T-helper 1 cell (primary cell): ENCODE results near the gene FAM151A.

Experiments
- DNase-seq, 5 donors: peaks; one replicate each; pipeline ENCODE4 v3.0.0-alpha.2; 2012 to 2020
- total RNA-seq, 4 donors: gene quantifications; one replicate each; lab custom pipeline; 2026; lab: John Stamatoyannopoulos, UW

FAM151A gene
- 0 reads per million in 4 donors for total RNA-seq

DNA sequence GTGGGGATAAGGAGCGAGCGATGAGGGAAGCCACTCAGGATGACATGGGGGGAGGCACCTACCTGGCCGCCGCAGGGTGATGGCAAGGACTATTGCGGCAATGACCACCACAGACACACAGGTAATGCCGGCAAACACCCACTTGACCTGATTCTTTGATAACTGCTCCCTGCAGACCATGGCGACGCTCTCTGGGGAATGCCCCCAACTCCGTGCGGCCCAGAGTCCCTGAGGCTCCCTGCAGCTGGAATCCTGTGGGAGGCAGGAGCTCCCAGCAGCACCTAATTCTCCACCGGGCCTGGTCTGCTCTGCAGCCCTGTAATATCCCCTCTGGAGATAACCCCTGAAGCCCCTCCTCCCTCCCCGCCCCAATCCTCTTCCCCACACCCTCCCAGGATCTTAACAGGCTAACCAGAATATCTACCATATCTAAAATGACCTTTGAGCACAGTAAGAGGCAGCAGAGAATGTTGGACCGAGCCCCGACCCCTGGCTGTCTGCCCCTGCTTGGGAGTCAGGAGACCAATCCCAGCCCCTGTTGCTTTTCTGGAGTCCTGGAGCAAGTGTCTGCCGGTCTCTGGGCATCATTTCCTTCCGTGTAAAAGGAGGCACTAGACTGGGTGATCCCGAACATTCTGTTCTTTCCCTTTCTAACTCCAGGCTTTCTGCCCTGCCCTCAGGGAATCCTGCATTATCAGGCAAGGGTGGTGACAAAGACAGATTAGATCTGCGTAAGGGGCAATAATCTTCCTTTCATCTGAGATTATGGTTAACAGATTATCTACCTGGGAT lies at the start of gene FAM151A:
TSS of gene FAM151A (minus strand) at position 310 of the 792 bp plus-strand sequence. CDS start at position 180, 130 bp downstream.
- DNase-seq, result no peak

DNA sequence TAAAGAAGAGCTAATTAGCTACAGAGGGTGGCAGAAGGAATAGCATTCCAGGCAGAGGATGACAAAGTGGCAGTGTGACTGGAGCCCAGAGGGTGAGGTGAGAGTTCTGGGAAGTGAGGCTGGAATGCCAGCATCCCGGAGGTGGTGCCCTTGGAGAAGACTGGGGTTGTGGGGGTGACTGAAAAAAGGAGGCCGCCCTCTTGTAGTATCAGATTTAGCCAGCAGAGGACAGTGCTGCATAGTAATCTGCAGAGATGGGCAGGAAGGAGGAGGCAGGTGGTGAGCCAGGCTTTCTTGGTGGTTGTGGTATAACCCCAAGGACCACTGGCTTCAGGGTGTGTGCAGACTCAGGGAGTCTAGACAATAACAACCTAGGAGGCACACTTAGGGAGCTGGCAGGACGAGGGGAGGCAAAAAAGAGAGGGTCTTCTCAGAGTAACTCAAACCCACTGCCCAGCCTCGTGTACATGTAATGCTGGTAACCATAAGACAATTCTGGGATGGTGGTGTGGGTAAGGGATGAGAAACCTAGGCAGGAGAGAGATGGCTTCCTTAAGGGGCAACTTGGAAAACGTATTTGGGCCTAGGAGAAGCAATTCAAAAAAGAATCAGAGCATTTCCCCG lies 48.8 kb upstream of the FAM151A start:
- DNase-seq, result peak in 4 of 5 donors; percentile 28 to 70 (median 43)

DNA sequence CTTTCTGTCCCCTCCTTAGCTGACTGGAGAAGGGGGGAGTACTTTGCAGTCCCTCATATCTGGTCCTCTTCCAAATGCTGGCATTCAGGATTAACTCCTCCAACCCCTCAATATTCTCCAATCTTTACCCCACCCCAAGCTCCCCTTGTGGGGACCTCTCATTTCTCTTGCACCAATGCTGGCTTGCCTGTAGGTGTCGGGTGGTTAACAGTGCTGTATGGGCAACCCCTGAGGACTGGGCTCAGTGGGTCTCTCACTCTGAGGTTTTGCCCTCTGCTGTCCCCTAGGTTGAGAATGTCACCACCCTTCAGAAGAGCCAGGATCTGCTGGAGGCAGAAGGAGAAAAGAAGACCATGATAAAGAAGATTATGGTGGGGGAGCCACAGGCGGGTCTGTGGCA lies 45.2 kb upstream of the FAM151A start:
- DNase-seq, result no peak

DNA sequence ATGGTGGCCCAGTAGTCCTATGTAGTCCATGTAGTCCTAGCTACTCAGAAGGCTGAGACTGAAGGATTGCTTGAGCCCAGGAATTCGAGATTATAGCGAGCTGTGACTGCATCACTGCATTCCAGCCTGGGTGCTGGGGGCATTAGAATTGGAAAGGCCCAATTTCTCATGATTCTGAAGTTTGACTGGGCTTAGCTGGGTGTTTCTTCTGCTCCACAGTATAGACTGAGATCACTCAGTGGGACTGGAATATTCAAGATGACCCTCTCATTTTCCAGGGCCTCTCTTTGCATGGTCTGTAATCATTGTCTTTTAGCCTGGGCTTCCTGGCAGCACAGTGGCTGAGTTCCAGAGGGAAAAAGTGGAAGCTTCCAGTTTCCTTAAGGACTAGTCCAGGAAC lies 44.5 kb upstream of the FAM151A start:
- no peak for DNase-seq

DNA sequence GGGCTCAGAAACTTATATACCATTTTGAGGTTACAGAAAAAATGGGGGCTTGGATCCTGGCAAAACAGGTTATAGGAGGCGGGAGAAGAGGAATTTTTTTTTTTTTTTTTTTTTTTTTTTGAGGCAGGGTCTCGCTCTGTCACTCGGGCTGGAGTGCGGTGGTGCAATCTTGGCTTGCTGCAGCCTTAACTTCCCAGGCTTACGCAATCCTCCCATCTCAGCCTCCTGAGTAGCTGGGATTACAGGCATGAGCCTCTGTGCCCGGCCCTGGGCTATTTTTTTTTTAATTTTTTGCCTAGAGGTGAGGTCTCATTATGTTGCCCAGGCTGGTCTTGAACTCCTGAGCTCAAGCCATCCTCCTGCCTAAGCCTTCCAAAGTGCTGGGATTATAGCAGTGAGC lies 43.0 kb upstream of the FAM151A start:
- DNase-seq, result no peak

DNA sequence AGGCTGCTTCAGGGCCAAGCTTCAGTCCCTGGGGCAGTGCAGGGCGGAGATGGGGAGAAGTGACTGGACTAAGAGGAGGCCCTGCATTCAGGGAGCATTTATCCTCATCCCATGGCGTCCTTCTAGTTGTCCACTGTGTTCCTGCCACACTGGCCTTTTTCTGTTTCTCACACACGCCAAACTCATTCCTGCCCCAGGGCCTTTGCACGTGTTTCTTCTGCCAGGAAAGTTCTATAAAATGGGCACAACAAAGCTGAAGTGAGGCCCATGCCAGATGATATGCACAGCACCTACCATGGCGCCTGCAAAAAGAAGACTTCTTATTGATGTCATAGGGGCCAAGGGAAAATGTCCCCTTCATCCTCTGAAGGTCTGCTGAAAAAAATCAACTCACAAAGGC lies 42.5 kb upstream of the FAM151A start:
- DNase-seq, result no peak

DNA sequence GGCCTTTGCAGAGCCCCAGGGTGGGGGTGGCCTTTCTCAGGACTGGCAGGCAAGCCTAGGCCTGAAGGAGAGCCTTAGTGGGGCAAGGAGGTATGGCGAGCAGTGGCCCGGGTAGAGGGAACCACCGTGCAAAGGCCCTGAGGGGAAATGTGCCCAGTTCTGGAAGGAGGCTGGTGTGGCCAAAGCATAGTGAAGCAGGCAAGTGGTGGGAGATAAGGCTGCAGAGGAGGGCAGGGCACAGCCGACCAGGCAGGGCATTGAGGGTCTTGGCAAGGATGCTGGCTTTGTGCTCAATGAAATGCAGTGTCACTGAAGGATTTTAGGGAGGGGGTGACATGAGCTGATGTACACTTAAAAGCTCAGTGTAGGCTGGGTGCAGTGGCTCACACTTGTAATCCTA lies 41.0 kb upstream of the FAM151A start:
- no peak for DNase-seq

DNA sequence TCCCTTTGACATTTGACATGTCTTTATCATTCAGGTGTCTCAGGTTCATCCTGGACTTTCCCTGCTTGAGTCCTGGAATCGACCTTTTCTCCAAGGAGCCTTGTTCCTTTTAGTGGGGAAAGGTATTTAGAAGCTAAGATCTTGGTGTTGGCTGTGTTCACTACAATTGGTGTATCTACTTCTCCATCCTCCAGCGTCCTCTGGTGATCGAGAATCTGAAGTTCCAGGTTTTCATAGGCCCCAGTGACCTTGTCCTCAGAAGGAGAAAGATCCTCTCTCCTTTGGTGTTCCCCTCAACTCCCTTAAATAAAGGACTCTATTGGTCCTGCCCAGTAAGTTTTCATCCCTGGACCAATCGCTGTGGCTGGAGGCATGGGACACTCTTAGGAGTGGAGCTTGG lies 40.4 kb upstream of the FAM151A start:
- DNase-seq, result no peak

DNA sequence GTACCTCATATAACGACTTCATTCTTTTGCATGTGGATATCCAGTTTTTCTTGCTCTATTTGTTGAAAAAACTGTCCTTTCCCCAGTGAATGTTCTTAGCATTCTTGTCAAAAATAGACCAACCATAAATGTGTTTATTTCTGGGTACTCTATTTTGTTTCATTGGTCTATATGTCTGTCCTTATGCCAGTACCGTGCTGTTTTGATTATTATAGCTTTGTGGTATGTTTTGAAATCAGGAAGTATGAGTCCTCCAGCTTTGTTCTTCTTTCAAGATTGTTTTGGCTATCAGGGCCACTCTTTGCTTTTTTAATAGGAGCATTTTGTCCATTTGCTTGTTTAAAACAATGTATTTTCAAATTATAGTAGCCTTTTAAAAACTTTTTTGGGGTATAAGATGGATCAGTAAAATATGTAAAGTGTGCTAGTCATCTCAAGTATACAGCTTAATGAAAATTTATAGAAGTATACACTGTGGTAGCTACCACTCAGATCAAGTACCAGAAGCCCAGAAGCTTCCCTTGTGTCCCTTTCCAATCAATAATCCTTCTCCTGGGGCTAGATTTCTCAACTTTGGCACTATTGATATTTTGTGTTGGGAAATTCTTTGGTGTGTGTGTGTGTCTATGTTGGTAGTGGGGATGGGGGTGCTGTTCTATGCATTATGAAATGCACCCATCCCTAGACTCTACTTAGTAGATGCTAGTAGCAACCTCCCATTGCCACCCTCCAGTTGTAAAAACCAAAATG lies 35.0 kb upstream of the FAM151A start:
- no peak for DNase-seq

DNA sequence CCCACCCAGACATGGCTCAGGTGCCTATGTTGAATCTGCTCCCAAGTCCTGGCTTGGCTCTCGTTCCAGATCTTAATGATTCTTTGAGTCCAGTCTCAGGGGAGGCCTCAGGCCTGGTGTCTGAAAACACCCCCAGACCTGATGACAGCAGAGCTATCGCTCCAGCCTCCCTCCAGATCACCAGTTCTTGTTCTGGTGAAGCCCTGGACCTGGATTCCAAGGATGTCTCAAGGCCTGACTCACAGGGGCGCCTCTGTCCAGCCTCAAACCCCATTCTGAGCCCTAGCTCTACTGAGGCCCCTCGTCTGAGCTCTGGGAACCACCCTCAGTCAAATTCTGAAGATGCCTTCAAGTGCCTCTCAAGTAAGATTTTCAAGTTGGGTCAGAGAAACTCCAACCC lies 29.7 kb upstream of the FAM151A start:
- DNase-seq, result no peak

DNA sequence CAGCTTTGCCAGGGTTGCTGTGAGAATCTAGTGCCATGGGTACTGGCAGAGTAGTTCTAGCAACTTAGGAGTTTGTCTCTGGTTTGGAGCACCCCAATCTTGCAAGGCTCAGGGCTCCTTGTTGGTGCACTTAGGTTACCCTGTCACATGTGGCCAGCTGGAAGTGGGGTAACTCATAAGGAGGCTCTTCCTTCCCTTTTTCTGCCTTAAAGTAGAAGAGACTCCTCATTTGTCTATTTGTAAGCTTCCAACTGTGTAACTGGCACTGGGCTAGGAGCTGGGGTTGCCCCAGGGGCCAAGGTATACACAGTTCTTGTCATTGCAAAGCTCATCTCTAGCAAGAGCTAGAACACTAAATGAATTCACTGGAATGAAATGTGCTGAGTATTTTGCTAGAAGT lies 28.8 kb upstream of the FAM151A start:
- DNase-seq, result no peak

DNA sequence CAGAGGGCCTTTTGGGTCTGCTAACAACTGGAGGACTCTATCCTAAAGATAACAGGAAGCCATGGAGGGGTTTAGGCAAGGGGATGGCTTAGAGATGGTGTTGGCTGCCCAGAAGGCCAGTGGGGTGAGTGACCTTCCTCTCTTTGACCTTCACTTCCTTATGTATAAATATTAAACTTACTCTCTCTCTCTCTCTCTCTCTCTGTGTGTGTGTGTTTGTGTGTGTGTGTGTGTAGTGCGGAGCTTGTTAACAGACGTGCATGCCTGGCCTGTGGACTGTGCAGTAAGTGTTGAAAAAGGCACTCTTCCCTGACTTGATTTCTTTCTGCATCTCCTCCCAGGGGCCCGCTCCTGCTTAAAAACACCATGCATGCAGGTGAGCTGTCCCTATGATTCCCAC lies 28.3 kb upstream of the FAM151A start:
- no peak for DNase-seq

DNA sequence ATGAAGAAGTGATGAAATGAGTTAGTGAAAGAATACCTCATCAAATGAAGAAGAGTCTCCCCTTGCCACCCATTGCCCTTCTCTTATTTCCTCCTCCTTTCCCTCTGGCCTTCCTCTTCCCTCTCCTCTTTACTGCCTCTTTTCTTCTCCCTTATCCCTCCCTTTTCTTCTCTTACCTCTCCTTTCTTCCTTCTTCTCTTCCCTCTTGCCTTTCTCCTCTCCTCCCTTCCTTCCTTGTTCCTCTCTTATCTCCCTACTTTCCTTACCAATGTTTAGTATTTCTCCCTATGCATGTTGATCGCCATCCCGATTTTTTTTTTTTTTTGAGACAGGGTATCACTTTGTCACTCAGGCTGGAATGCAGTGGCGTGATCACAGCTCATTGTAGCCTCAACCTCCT lies 27.1 kb upstream of the FAM151A start:
- DNase-seq, result no peak

DNA sequence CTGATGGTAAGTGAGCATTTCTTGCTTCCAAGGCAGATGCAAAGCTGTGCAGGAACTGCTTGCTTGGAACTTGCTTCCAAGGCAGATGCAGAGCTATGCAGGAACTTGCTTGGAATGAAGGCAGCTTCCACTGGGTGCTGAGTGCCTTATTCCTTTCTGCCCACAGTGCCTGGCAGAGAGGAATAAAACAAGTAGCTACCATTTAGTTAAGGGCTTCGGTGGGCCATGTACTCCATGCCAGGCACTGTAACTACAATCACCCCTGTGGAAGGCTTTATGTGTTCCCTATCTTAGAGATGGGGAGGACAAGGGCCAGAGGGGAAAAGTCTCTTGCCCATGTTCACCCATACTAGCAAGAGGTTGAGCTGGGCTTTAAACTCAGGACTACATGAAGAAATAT lies 26.6 kb upstream of the FAM151A start:
- no peak for DNase-seq

DNA sequence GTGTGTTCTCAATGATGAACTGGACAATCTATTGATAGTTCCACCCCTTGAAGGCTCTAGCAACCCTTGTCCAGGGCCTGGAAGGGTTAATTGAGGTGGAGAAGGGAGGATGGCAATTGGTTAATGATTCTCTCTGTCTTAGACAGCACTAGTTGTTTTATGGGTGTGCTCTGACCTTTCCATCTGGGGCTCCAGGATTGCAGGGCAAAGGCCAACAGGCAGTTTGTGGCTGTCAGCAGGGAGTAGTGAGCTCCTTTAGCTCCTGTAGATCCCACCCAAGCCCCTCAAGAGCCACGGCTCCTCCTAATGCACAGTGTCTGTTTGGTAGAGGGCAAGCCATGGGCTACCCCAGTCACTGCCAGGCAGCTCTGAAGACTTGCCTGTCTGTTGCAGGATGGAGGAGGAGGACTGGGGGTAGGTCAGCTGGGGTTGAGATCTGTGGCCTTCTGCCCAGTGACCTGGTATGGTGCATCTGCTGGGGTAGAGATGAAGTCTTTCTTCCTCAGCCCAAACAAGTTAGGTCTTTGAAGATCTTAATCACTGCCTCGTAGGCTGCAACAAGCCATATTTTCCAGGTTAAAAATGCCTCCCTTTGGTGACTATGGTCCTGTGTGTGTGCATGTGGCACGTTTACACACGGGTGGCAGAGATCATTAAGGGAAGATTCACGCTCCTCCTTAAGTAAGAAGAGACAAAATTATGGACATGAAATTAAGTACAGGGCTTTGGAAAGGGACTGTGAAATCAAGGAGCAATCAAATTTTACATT lies 26.0 kb upstream of the FAM151A start:
- no peak for DNase-seq

DNA sequence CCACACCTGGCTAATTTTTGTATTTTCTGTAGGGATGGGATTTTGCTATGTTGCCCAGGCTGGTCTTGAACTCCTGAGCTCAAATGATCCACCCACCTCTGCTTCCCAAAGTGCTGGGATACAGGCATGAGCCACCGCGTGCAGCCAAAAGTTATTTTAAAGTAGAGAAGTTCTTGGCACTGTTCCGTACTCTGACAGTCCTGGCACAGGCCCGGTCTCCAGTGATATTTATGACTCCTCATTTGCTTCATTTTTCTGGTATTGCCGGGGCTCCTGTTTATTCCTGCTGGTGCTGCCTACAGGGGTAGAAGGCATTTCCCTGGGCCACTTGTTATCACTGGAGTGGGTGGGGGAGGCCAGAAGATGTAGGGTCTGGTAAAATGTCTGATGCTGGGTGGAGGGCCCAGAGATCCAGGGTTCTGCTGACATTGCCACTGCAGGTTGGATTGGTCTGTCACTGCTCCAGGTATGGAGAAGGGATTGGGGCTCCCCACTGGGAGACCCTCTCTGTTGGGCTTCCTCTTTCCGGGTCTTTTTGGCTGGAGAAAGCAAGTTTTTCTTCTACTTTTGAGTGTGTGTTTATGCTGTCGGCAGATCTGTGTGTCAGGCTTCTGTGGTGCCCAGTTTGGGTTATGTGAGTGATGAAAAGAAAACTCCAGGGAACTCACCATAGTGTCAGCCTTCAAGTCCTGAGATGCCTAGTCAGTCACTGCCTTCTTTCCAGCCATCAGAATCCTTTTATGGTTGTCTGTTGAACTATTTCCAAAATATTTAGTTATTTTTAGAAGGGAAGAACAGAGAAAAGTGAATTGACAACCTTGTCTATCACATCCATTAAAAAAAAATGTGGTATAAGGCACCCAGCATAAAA lies 22.7 kb upstream of the FAM151A start:
- no peak for DNase-seq

DNA sequence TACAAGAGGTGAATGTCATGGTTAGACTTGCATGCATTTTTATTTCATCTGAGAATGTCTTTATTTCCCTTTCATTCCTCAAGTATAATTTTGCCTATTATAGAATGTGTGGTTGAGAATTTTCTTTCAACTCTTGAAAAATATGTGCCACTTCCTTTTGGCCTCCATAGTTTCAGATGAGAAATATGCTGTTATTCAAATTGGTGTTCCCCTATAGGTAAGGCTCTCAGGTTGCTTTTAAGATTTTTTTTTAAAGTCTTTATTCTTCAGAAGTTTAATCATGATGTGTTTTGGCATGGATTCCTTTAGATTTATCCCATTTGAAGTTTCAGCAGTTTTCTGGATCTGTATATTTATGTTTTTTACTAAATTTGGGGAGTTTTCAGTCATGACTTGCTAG lies 20.4 kb upstream of the FAM151A start:
- no peak for DNase-seq

DNA sequence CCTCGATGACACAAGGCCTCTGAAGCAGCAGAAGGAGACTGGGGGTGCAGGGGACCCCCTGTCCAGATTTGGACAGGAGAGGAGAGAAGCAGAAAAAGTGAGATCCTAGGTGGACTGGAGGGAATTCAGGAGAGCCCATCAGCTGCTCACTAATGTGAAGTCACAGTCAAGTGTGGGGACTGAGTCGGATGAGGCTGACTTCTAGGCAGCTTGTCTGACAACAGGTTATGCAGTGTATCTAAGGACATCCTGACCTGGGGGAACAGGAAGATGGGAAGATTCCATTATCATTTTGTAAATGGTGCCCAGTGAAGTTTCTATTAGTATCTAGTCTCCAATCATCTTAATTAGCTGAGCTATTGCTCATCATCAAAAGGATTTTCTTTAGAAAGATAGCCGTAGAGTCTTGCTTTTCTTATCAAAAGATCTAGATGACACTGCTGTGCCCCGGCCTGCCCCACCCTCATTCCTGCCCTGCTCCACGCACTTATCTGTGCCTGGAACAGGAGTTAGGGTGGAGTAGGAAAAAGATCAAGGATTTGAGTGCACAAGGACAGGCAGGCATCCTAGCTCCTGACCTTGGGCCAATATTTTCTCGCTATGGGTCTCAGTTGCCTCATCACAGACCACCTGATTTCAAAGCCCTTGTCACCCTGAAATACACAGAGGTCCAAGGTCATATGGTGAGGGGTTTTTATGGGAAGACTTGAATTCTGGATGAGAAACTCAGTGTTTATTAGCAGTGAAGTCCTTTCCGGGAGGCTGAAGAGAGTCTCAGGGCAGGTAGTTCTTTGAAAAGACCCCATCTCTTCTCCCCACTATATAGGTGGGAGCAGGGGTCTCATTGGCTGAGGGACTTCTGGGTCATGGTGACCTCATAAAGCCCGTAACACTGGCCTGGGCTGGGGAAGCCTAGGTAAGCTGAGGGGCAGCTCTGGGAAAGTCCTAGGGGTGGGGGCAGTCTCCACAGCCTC lies 17.8 kb upstream of the FAM151A start, which contains the start of gene MROH7:
TSS of gene MROH7 (plus strand) at position 924 of the 974 bp plus-strand sequence. CDS start 11,141 bp downstream, outside the sequence.
- DNase-seq, result no peak

DNA sequence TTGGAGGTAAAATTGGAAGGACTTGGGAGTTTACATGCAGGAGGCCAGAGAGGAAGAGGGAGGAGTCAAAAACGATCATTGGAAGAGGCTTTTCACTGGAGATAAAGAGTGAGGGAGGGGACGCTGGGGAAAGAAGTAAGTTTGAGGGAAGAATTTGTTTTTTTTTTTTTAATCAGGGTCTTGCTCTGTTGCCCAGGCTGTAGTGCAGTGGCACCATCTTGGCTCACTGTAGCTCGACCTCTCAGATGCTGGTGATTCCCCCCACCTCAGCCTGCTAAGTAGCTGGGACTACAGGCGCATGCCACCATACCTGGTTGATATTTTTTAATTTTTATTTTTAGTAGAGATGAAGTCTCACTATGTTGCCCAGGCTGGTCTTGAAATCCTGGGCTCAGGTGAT lies 17.0 kb upstream of the FAM151A start:
- no peak for DNase-seq
